Mesendoderm (in vitro differentiated cells): ENCODE results near the gene MFSD11.

Experiments used
- DNase-seq: peaks from one replicate; pipeline ENCODE4 v3.0.0; 2013
- H2AK5ac ChIP-seq: 2 replicates; pipeline ENCODE4 v1.6.1; 2013; ENCODE audit warnings: low read length, inconsistent platforms
- H2BK120ac ChIP-seq: 2 replicates; pipeline ENCODE4 v1.6.1; 2013; ENCODE audit warnings: low read depth, mild to moderate bottlenecking, low read length, moderate library complexity, mixed read lengths
- H2BK15ac ChIP-seq: replicated peaks from 2 replicates; pipeline ENCODE4 v1.6.1; 2013; ENCODE audit warnings: low read depth, mild to moderate bottlenecking, moderate library complexity
- H2BK5ac ChIP-seq: 2 replicates; pipeline ENCODE4 v1.6.1; 2013; ENCODE audit warnings: low read length, inconsistent platforms
- H3K18ac ChIP-seq: 2 replicates; pipeline ENCODE4 v1.6.1; 2013; ENCODE audit warnings: mild to moderate bottlenecking, low read length, mixed read lengths
- H3K23ac ChIP-seq: one replicate; pipeline ENCODE4 v1.6.1; 2013; ENCODE audit warnings: low read length
- H3K27ac ChIP-seq: 2 replicates; pipeline ENCODE4 v1.5.1; 2013; ENCODE audit warnings: low read depth, mild to moderate bottlenecking, inconsistent platforms, low read length, moderate library complexity
- H3K27me3 ChIP-seq: 2 replicates; pipeline ENCODE4 v1.6.1; 2013; ENCODE audit warnings: low read length, control low read depth, mild to moderate bottlenecking, inconsistent platforms; ENCODE audit not compliant: insufficient read depth, poor library complexity
- H3K36me3 ChIP-seq: 2 replicates; pipeline ENCODE4 v1.6.1; 2013; ENCODE audit warnings: low read length, inconsistent platforms; ENCODE audit not compliant: control insufficient read depth, insufficient read depth
- H3K4ac ChIP-seq: one replicate; pipeline ENCODE4 v1.6.1; 2013; ENCODE audit warnings: low read depth, mild to moderate bottlenecking, low read length, moderate library complexity
- H3K4me1 ChIP-seq: 2 replicates; pipeline ENCODE4 v1.6.1; 2013; ENCODE audit warnings: low read depth, low read length, inconsistent platforms; ENCODE audit not compliant: control insufficient read depth
- H3K4me2 ChIP-seq: 2 replicates; pipeline ENCODE4 v1.6.1; 2013; ENCODE audit warnings: low read length
- H3K4me3 ChIP-seq: 2 replicates; pipeline ENCODE4 v1.5.1; 2013; ENCODE audit warnings: mild to moderate bottlenecking, low read length
- H3K56ac ChIP-seq: one replicate; pipeline ENCODE4 v1.6.1; 2013; ENCODE audit warnings: low read length
- H3K79me1 ChIP-seq: 2 replicates; pipeline ENCODE4 v1.6.1; 2013; ENCODE audit warnings: low read length, inconsistent platforms
- H3K79me2 ChIP-seq: 2 replicates; pipeline ENCODE4 v1.6.1; 2013; ENCODE audit warnings: mild to moderate bottlenecking, low read length; ENCODE audit not compliant: control insufficient read depth, insufficient read depth
- H3K9ac ChIP-seq: 2 replicates; pipeline ENCODE4 v1.6.1; 2013; ENCODE audit warnings: low read length, inconsistent platforms
- H4K5ac ChIP-seq: one replicate; pipeline ENCODE4 v1.6.1; 2013; ENCODE audit warnings: low read length
- H4K8ac ChIP-seq: one replicate; pipeline ENCODE4 v1.6.1; 2013; ENCODE audit warnings: low read depth, mild to moderate bottlenecking, control low read depth, low read length, moderate library complexity
- WGBS: extraction: QIAGEN DNeasy Blood & Tissue Kit; methylation state at CpG from one replicate; pipeline ENCODE4 v1.1.7; 2013; ENCODE audit warnings: low lambda C conversion rate, missing lambda C conversion rate; ENCODE audit not compliant: insufficient coverage; ENCODE audit errors: extremely low coverage; 5-methylcytosine and 5-hydroxymethylcytosine counted together

The MFSD11 gene

GRCh38 chr17:76716839-76717215, 21.1 kb upstream of the MFSD11 start:
- H4K5ac ChIP-seq = no peak overlapping the region
- H2BK5ac ChIP-seq = no peak overlapping the region
- peaks cover 23% of the 10 kb centered on the region for H3K36me3 ChIP-seq
- no peak overlapping the region for H3K4me3 ChIP-seq
- WGBS = no CpG with 5 or more reads among the region's 6 CpGs
- H2BK120ac ChIP-seq = no peak overlapping the region
- H3K23ac ChIP-seq = no peak overlapping the region
- H3K4me2 ChIP-seq = no peak overlapping the region
- H3K4me1 ChIP-seq = no peaks in the 10 kb centered on the region
- no peak overlapping the region for H4K8ac ChIP-seq
- H3K27me3 ChIP-seq = no peaks in the 10 kb centered on the region
- H3K56ac ChIP-seq = no peak overlapping the region
- no peaks in the 10 kb centered on the region for H3K79me2 ChIP-seq
- H3K18ac ChIP-seq = no peak overlapping the region
- H2BK15ac ChIP-seq = no peak overlapping the region
- H2AK5ac ChIP-seq = no peak overlapping the region
- H3K9ac ChIP-seq = no peak overlapping the region
- H3K4ac ChIP-seq = no peak overlapping the region
- DNase-seq = no peak
- H3K79me1 ChIP-seq = no peaks in the 10 kb centered on the region
- no peak overlapping the region for H3K27ac ChIP-seq

- Histone ChIP-seq H2BK5ac (no peak overlapping the region), H2BK120ac (no peak overlapping the region), H3K9ac (no peak overlapping the region), H3K36me3 (peaks cover 28% of the 10 kb centered on the region), H2AK5ac (no peak overlapping the region), H4K8ac (no peak overlapping the region), H3K27ac (no peak overlapping the region), H3K4me2 (no peak overlapping the region), H3K23ac (no peak overlapping the region), H3K27me3 (no peaks in the 10 kb centered on the region), H4K5ac (no peak overlapping the region), H3K18ac (no peak overlapping the region), H3K56ac (no peak overlapping the region), H3K79me1 (no peaks in the 10 kb centered on the region), H2BK15ac (no peak overlapping the region), H3K4me3 (no peak overlapping the region), H3K4ac (no peak overlapping the region), H3K79me2 (no peaks in the 10 kb centered on the region), H3K4me1 (no peaks in the 10 kb centered on the region)
- no peak for DNase-seq
- no CpG with 5 or more reads among the region's 16 CpGs for WGBS
Measured at GRCh38 chr17:76718516-76718915, 19.4 kb upstream of the MFSD11 start.

GRCh38 chr17:76720211-76720610, 17.7 kb upstream of the MFSD11 start:
- Histone ChIP-seq H3K4ac (no peak overlapping the region), H3K56ac (no peak overlapping the region), H2AK5ac (no peak overlapping the region), H3K36me3 (peaks cover 28% of the 10 kb centered on the region), H3K23ac (no peak overlapping the region), H4K8ac (no peak overlapping the region), H3K79me1 (peaks cover 4% of the 10 kb centered on the region), H3K27ac (no peak overlapping the region), H2BK5ac (no peak overlapping the region), H3K9ac (no peak overlapping the region), H2BK15ac (no peak overlapping the region), H3K18ac (no peak overlapping the region), H3K79me2 (peaks cover 2% of the 10 kb centered on the region), H4K5ac (no peak overlapping the region), H3K4me3 (no peak overlapping the region), H3K4me1 (no peaks in the 10 kb centered on the region), H3K27me3 (no peaks in the 10 kb centered on the region), H2BK120ac (no peak overlapping the region), H3K4me2 (no peak overlapping the region)
- no CpG with 5 or more reads among the region's 9 CpGs for WGBS
- DNase-seq = no peak

GRCh38 chr17:76720941-76721340, 17.0 kb upstream of the MFSD11 start:
- no peak overlapping the region for H3K18ac ChIP-seq
- no CpG with 5 or more reads among the region's 9 CpGs for WGBS
- no peak overlapping the region for H2BK5ac ChIP-seq
- H3K4ac ChIP-seq = no peak overlapping the region
- no peak overlapping the region for H2AK5ac ChIP-seq
- peaks cover 2% of the 10 kb centered on the region for H3K4me1 ChIP-seq
- peaks cover 27% of the 10 kb centered on the region for H3K36me3 ChIP-seq
- H3K79me1 ChIP-seq = peaks cover 6% of the 10 kb centered on the region
- H3K4me2 ChIP-seq = no peak overlapping the region
- no peak overlapping the region for H3K27ac ChIP-seq
- no peak overlapping the region for H3K4me3 ChIP-seq
- H2BK120ac ChIP-seq = no peak overlapping the region
- H3K79me2 ChIP-seq = peaks cover 5% of the 10 kb centered on the region
- H2BK15ac ChIP-seq = no peak overlapping the region
- H4K5ac ChIP-seq = no peak overlapping the region
- no peak overlapping the region for H3K23ac ChIP-seq
- no peaks in the 10 kb centered on the region for H3K27me3 ChIP-seq
- DNase-seq = no peak
- no peak overlapping the region for H3K56ac ChIP-seq
- no peak overlapping the region for H3K9ac ChIP-seq
- no peak overlapping the region for H4K8ac ChIP-seq

- no peak overlapping the region for H3K4ac ChIP-seq
- no CpG with 5 or more reads among the region's 10 CpGs for WGBS
- H3K36me3 ChIP-seq = peaks cover 24% of the 10 kb centered on the region
Measured at GRCh38 chr17:76721463-76721862, 16.5 kb upstream of the MFSD11 start.

GRCh38 chr17:76722279-76722678, 15.6 kb upstream of the MFSD11 start:
- no CpG with 5 or more reads among the region's 8 CpGs for WGBS
- H2BK5ac ChIP-seq = no peak overlapping the region
- no peak for DNase-seq
- no peak overlapping the region for H3K23ac ChIP-seq
- no peaks in the 10 kb centered on the region for H3K27me3 ChIP-seq
- H2BK15ac ChIP-seq = no peak overlapping the region
- no peak overlapping the region for H4K8ac ChIP-seq
- H2BK120ac ChIP-seq = no peak overlapping the region
- H3K4me3 ChIP-seq = no peak overlapping the region
- no peak overlapping the region for H3K56ac ChIP-seq
- no peak overlapping the region for H2AK5ac ChIP-seq
- H3K4ac ChIP-seq = no peak overlapping the region
- H3K18ac ChIP-seq = no peak overlapping the region
- no peak overlapping the region for H4K5ac ChIP-seq
- H3K27ac ChIP-seq = no peak overlapping the region
- no peak overlapping the region for H3K4me2 ChIP-seq
- peaks cover 7% of the 10 kb centered on the region for H3K79me2 ChIP-seq
- H3K9ac ChIP-seq = no peak overlapping the region
- H3K79me1 ChIP-seq = peaks cover 6% of the 10 kb centered on the region
- peaks cover 23% of the 10 kb centered on the region for H3K36me3 ChIP-seq
- peaks cover 2% of the 10 kb centered on the region for H3K4me1 ChIP-seq

More at GRCh38 chr17:76721463-76721862, 16.5 kb upstream of the MFSD11 start:
- Histone ChIP-seq H3K18ac (no peak overlapping the region), H4K8ac (no peak overlapping the region), H3K27ac (no peak overlapping the region), H3K9ac (no peak overlapping the region), H3K79me2 (peaks cover 5% of the 10 kb centered on the region), H2AK5ac (no peak overlapping the region), H4K5ac (no peak overlapping the region), H3K4me3 (no peak overlapping the region), H2BK120ac (no peak overlapping the region), H3K4me2 (no peak overlapping the region), H3K23ac (no peak overlapping the region), H3K79me1 (peaks cover 6% of the 10 kb centered on the region), H3K27me3 (no peaks in the 10 kb centered on the region), H3K4me1 (peaks cover 2% of the 10 kb centered on the region), H3K56ac (no peak overlapping the region), H2BK5ac (no peak overlapping the region), H2BK15ac (no peak overlapping the region)
- DNase-seq = no peak
